CD4-positive, alpha-beta T cell treated with Interleukin-15 for 4 hours (primary cell): ENCODE measurements around the gene CPNE8.

Source experiments
- DNase-seq: peaks from one replicate; pipeline ENCODE4 v3.0.0-alpha.2; 2020; ENCODE audit warnings: low spot score

The CPNE8 gene

GRCh38 chr12:38905480-38906351 lies at the start of gene CPNE8:
TSS of gene CPNE8 (minus strand) at chr12:38905591. CDS start at chr12:38905534, 57 bp downstream.
- peak; percentile 29 for DNase-seq

GRCh38 chr12:38954238-38954873 lies 49.0 kb upstream of the CPNE8 start:
- no peak for DNase-seq

- no peak for DNase-seq
Measured at GRCh38 chr12:38949363-38949762, 44.0 kb upstream of the CPNE8 start.

- DNase-seq: no peak
Measured at GRCh38 chr12:38934686-38935085, 29.3 kb upstream of the CPNE8 start.

DNA sequence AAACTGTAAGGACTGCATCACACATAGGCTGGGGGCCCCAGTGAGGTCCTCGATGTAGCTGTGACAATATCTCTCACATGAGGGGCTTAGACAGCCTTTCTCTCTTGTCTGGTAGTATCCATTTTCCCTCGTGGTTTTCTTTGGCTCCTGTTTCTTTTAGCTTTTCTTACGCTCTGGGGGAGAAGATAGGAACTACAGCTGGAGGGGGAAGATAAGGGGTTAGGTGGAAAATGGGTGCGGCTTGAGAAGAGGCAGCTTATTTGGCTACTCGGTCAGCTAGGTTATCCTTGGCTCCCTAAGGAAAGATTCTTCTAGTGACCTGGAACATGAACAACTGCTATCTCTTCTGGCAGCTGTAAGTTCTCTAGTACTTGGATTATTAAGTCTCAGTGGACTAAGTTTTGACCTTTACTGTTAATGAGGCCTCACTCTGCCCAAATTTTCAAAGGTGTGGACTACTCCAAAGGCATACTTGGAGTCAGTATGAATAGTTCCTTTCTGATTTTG lies 28.7 kb upstream of the CPNE8 start:
- no peak for DNase-seq

- DNase-seq: no peak
Measured at GRCh38 chr12:38932320-38932719, 26.9 kb upstream of the CPNE8 start.

DNA sequence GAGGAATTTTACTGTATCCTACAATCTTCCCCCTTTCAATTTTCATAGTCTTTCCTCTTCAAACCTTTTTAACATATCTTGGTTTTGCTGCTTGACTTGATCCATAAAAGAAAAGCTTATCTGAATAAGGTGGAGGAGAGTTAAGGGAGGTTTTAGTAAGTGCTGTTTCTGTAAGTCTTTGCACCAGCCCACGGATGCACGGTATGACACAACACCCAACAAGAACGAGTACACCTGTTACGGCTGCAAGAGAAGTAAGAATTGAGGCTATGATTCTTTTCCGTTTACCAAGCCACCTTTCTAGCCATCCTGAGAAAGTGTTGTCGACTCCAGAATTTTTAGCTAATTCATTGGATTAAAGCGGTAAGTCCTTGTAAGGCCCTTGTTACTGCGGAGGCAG lies 26.1 kb upstream of the CPNE8 start:
- DNase-seq: no peak

- no peak for DNase-seq
Measured at GRCh38 chr12:38930990-38931389, 25.6 kb upstream of the CPNE8 start.

GRCh38 chr12:38926501-38926900 lies 21.1 kb upstream of the CPNE8 start:
- DNase-seq: no peak

GRCh38 chr12:38921025-38921677 lies 15.8 kb upstream of the CPNE8 start:
- peak; percentile 43 for DNase-seq

GRCh38 chr12:38919191-38919590 lies 13.8 kb upstream of the CPNE8 start:
- DNase-seq: no peak

GRCh38 chr12:38915429-38916182 lies 10.2 kb upstream of the CPNE8 start:
- DNase-seq: no peak

DNA sequence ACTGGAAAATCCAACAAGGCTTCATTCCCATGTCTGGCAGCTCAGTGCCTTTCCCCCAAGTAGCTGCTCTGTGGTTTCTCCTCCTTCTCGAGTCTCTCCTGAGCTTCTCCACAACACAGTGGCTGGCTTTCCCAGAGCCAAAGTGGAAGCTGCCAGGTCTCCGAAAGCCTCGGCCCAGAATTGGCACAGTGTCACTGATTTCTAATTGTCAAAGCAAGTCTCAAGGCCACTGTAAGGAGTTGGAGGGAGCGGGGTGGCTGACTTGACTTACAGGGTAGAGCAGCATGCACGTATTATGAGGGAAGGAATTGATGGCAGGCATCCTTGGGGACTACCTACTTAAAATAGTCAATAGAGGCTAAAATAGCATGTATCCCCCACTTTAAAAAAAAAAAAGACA lies 6.7 kb upstream of the CPNE8 start:
- DNase-seq: no peak

DNA sequence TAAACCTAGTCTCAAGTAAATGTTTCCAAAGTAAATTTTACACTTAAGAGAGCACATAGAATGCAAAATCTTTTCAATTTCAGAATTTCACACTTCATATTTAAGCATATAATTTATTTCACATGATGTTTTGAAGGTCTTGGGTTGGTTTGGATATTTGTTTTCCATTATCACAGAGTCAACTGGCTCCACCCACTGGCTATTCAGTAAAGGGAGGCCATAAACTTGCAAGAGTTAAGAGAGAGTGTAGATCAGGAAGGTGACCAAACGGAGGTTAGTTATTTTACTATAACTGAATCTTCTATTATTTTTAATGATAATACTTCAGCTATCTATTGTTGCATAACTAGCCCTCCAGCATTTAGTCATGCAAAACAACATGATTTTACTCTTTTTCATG lies 6.2 kb upstream of the CPNE8 start:
- no peak for DNase-seq

- DNase-seq: peak; percentile 3
Measured at GRCh38 chr12:38907201-38907923, 2.0 kb upstream of the CPNE8 start.

- DNase-seq: peak; percentile 63
Measured at GRCh38 chr12:38906482-38907200, 1.2 kb upstream of the CPNE8 start.

DNA sequence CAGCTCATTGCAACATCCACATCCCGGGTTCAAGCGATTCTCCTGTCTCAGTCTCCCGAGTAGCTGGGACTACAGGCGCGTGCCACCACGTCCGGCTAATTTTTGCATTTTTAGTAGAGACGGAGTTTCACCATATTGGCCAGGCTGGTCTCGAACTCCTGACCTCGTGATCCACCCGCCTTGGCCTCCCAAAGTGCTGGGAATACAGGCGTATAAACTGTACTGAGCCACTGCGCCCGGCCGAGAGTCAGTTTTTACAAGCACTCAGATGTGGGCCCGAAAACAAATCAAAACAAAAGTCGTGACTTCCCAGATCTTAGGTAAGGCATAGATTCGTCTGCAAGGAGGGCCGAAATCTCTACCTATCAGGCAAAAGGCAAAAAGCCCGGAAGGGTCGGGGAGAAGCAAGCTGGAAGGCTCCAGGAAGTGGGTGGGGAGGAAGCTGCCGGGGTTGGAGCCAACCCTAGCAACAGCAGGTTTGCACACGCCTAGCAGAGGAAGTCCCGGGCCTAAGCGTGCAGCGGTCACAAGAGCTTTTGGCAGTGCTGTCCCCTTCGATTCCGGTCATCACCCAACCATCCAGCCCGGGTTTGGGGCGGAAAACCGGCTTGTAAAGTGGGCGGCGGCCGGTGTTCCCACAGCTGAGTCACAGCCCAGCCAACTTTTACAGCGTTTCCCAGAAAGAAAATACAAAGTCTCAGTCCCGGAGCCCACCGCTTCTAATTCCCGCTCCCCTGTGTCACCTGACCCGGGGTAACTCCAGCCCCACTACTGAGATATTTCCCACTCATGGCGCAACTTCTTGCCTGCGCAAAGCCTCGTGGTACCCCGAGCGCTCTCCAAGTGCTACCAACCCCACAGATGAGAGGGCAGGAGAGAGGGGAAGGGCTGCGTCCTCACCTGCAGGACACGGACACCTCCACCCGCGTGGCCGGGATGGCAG lies 583 bp downstream of the CPNE8 start:
- peak; percentile 46 for DNase-seq

DNA sequence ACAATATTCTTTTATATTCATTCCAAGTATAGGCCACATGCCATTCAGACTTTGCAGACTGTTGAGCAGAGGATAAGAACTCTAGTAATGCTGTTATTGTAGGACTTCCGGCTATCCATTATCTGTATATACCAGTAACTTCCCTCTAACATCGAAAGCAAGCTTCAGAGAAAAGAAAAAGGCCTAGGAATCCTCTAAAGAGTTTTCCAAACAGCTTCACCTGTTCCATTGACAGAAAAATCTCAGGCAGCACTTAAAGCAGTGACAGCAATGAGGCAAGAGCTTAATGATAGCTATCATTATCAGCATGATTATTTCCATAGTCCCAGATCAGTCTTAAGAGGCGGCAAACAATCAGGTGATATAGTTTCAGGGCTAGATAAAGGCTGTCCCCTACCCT lies 1.8 kb downstream of the CPNE8 start:
- DNase-seq: no peak

GRCh38 chr12:38898001-38898684 lies 7.2 kb downstream of the CPNE8 start:
- DNase-seq: no peak
